ENCODE data around the gene PLXNA1.

GRCh38 chr3:126946405-126946804 lies 36.5 kb upstream of the PLXNA1 start:
- no peak for TF ChIP-seq CTCF (IDR thresholded peaks at IDR 0.05)
- no peak for TF ChIP-seq POLR2A (IDR thresholded peaks at IDR 0.05)

Data from ovary (tissue), 3 donors.